ENCODE results near the gene TANC1.
"Not testable (repeated sequence)": the region's sequence is repeated elsewhere in the genome, so short reads cannot be mapped to it uniquely, and the experiment has no call there.

Gene TANC1

DNA sequence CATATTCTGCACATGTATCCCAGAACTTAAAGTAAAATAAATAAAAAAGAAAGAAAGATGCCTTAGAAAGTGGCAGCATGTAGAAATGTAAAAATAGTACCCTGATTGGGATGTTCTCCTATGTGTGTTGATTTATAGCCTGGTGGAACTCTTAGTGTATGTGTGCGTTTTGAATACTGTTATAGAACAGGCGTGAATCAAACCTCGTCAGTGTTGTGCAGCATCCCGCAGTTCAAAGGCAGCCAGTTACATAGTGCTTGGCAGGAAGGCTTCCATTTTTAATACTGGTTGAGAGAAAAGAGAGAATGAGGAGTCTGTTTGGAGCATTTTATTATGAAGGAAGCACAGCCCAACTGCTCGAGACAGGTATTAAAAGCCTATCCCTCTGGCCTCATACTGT is 49.4 kb downstream of the TANC1 start:
- no peak for DNase-seq (ENCODE audit: low spot score in 2 of 2)
- peaks cover 14% of the 10 kb centered on the region for H3K9me3 Mint-ChIP-seq
- no peak overlapping the region for H3K27ac Mint-ChIP-seq
- H3K36me3 Mint-ChIP-seq: no peaks in the 10 kb centered on the region
- no peak overlapping the region for H3K4me3 Mint-ChIP-seq
- ATAC-seq: no peak
- no peaks in the 10 kb centered on the region for H3K4me1 Mint-ChIP-seq

DNA sequence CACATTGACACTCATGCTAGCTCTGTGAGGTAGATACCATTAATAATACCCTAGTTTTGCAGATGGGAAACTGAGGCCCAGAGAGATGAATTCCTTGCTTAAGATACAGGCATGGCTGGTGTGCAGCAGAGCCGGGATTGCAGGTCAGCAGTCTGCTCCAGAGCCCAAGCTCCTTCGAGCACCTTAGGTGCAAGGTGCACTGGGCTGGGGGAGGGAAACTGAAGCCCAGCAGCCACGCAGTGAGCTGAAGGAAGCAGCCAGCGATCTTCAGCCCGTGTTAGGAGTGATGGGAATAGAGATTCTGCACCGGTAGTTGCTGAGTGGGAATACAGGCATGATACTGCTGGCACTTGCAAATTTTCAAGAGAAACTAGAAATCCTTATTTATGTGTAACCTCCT is 50.6 kb downstream of the TANC1 start:
- H3K36me3 Mint-ChIP-seq: no peaks in the 10 kb centered on the region
- no peak overlapping the region for H3K27ac Mint-ChIP-seq
- DNase-seq (ENCODE audit: low spot score in 2 of 2) (no peak), ATAC-seq (no peak)
- peaks cover 13% of the 10 kb centered on the region for H3K9me3 Mint-ChIP-seq
- no peaks in the 10 kb centered on the region for H3K4me1 Mint-ChIP-seq
- H3K4me3 Mint-ChIP-seq: no peak overlapping the region

DNA sequence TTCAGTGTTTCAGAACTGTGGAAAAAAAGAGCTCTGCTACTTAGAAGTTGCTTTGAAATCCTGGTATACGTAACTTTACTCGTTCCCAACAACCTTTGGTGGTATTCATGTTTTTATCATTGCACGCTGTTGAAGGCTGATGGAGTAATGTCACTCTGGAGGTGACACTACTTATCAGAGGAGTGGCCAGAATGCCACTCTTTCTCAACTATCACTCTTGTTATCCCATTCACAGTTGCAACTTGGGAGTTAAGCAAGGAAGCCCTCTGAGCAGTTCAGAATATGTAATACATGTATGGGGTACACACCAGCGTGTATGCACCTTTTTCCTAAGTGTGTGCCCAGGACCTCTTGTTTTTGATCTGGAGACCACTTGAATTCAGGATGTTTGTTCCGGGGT is 53.6 kb downstream of the TANC1 start:
- H3K4me3 Mint-ChIP-seq: no peak overlapping the region
- no peak overlapping the region for H3K27ac Mint-ChIP-seq
- ATAC-seq: no peak
- no peaks in the 10 kb centered on the region for H3K4me1 Mint-ChIP-seq
- no peaks in the 10 kb centered on the region for H3K9me3 Mint-ChIP-seq
- no peaks in the 10 kb centered on the region for H3K36me3 Mint-ChIP-seq
- DNase-seq (ENCODE audit: low spot score in 2 of 2): no peak

DNA sequence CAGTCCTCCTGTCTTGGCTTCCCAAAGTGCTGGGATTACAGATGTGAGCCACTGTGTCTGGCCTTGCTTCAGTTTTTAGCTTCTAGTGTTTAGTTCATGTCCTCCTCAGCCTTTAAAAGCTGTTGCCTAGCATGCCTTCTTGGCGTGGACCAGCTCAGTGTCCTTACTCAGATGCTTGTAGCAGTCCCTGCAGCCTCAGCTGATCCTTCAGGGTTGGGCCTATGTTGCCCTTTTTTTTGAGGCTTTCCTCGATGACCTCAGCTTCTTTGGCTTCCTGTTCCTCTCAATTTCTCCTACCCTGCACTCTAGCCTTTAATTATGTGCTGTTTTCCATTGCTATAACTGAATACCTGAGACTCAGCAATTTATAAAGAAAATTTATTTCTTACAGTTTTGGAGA is 57.7 kb downstream of the TANC1 start:
- ATAC-seq: no peak
- H3K4me3 Mint-ChIP-seq: no peak overlapping the region
- DNase-seq (ENCODE audit: low spot score in 2 of 2): no peak
- H3K36me3 Mint-ChIP-seq: no peaks in the 10 kb centered on the region
- no peak overlapping the region for H3K27ac Mint-ChIP-seq
- no peaks in the 10 kb centered on the region for H3K4me1 Mint-ChIP-seq
- H3K9me3 Mint-ChIP-seq: no peaks in the 10 kb centered on the region

DNA sequence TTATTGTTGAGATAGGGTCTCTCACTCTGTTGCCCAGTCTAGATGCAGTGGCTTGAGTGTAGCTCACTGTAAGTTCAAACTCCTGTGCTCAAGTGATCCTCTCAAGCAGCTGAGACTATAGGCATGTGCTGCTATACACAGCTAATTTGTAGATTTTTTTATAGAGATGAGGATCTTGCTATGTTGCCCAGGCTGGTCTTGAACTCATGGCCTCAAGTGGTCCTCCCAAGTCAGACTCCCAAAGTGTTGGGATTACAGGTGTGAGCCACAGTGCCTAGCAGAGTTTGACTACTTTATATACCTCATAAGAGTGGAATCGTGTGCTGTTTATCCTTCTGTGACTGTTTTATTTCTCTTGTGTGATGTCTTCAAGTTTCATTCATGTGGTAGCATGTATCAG is 60.3 kb downstream of the TANC1 start:
- Mint-ChIP-seq H3K9me3 (no peaks in the 10 kb centered on the region), H3K36me3 (no peaks in the 10 kb centered on the region), H3K4me1 (no peaks in the 10 kb centered on the region), H3K4me3 (no peak overlapping the region), H3K27ac (no peak overlapping the region)
- no peak for DNase-seq (ENCODE audit: low spot score in 2 of 2)
- ATAC-seq: no peak

DNA sequence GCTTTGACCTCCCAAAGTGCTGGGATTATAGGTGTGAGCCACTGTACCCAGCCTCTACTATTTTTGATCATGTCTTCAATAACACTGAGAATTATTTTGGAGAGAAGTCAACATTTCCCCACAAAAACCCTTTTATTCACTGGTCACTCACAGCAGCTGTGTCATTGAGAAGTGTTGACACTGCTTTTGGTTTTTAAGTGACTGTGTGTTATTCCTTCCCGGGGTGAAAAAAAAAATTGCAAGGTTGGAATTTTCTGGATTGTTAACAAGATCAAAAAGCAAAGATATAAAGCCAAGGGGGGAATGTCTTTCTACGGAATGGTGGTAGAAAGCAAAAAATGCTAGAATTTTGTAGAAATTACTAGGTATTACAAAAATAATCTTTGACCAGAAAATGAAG is 61.5 kb downstream of the TANC1 start:
- no peaks in the 10 kb centered on the region for H3K9me3 Mint-ChIP-seq
- H3K36me3 Mint-ChIP-seq: no peaks in the 10 kb centered on the region
- no peak overlapping the region for H3K4me3 Mint-ChIP-seq
- no peak overlapping the region for H3K27ac Mint-ChIP-seq
- no peaks in the 10 kb centered on the region for H3K4me1 Mint-ChIP-seq
- ATAC-seq (no peak), DNase-seq (ENCODE audit: low spot score in 2 of 2) (no peak)

DNA sequence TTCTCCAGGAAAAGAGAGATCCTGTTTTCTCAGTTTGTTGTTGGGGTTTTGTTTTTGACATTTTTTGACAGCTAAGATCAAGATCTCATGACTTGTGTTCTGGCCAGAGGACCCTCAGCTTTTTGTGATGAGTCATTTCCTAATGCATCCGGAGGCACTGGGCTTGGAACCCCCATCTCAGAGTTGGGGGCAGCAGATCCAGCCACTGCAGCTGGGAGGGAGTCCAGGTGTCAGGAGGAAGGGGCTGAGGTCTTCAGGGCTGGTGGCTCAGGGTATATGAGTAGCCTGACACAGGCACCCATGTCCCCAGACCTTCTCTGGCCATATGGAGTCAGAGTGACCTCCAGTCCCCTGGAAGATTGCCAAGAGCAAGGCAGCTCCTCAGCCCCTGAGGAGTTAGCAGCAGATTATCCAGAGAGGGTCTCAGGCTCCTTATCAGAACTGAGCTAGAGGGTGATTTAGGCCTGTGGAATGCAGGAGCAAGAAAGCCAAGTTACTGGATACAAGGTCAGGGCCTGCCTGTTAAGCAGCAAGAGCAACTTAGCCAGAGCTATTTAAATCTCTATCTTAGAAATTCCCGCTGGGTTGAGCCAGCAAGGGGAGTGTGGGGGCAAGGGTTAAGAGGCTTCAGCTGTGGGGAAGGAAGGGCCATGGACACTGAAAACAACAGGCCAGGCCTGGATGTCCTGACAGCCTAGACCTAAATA is 62.4 kb downstream of the TANC1 start:
- Mint-ChIP-seq H3K4me1 (no peaks in the 10 kb centered on the region), H3K9me3 (no peaks in the 10 kb centered on the region), H3K27ac (no peak overlapping the region), H3K4me3 (no peak overlapping the region), H3K36me3 (no peaks in the 10 kb centered on the region)
- DNase-seq (ENCODE audit: low spot score in 2 of 2): no peak
- ATAC-seq: peak; percentile 14

DNA sequence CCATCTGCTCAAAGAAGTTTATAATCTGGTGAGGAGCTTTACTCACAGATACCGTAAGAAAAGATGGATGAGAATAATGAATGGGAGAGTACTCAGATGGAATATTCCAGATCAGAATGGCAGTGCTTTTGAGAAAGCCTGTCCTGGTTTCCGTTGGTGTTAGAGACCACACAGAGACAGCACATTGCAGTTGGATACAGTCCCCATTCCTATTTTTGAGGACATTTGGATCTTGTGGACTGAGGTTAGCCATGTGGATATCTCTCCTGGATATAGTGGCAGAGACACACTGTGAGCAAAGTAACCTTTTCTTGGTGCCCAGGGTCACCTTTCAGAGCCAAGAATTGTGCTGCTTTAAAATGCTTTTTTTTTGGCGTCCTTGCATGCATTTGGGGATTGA is 63.7 kb downstream of the TANC1 start:
- ATAC-seq: no peak
- no peak for DNase-seq (ENCODE audit: low spot score in 2 of 2)
- Mint-ChIP-seq H3K36me3 (no peaks in the 10 kb centered on the region), H3K4me3 (no peak overlapping the region), H3K27ac (no peak overlapping the region), H3K4me1 (no peaks in the 10 kb centered on the region), H3K9me3 (no peaks in the 10 kb centered on the region)

DNA sequence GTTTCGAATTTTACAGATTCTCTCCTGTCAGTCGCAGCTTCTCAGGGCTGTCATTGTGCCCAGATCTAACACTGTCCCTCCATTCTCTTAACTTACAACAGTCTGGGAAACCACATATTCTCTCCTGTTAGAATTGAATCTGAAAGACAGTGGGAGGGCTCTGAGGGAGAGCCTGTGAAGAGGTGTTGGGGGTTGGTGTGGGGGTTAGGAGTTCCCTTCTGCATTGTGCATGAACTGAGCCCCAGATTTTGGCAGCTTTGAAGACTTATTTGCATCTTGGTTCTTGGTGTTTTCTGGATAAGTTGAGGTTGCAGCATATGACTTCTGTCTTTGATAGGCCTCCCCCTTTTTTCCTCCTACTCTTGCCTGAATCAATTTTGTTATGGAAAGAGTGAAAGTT is 64.1 kb downstream of the TANC1 start:
- no peaks in the 10 kb centered on the region for H3K9me3 Mint-ChIP-seq
- DNase-seq (ENCODE audit: low spot score in 2 of 2): no peak
- ATAC-seq: no peak
- no peaks in the 10 kb centered on the region for H3K4me1 Mint-ChIP-seq
- H3K4me3 Mint-ChIP-seq: no peak overlapping the region
- no peaks in the 10 kb centered on the region for H3K36me3 Mint-ChIP-seq
- no peak overlapping the region for H3K27ac Mint-ChIP-seq

DNA sequence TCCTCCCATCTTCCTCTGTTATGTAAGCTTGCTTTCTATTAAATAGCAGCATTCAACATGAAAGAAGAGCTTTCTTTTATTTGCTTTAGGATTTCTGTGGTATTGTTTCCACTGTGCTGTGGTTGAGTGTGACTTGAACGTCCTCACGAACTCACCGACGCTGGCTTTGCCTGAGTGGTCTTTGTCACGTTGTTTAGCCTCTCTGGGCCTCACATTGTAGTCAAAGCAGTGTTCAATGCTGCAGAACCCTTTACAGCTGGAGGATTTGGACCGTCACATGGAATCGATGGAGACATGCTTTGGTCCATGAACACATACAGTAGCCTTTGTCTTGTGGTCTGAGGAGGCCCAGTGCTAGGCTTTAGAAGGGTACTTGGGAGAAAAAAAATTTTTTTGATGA is 66.3 kb downstream of the TANC1 start:
- ATAC-seq (no peak), DNase-seq (ENCODE audit: low spot score in 2 of 2) (no peak)
- peaks cover 5% of the 10 kb centered on the region for H3K4me1 Mint-ChIP-seq
- no peaks in the 10 kb centered on the region for H3K9me3 Mint-ChIP-seq
- no peak overlapping the region for H3K4me3 Mint-ChIP-seq
- H3K36me3 Mint-ChIP-seq: no peaks in the 10 kb centered on the region
- H3K27ac Mint-ChIP-seq: no peak overlapping the region

DNA sequence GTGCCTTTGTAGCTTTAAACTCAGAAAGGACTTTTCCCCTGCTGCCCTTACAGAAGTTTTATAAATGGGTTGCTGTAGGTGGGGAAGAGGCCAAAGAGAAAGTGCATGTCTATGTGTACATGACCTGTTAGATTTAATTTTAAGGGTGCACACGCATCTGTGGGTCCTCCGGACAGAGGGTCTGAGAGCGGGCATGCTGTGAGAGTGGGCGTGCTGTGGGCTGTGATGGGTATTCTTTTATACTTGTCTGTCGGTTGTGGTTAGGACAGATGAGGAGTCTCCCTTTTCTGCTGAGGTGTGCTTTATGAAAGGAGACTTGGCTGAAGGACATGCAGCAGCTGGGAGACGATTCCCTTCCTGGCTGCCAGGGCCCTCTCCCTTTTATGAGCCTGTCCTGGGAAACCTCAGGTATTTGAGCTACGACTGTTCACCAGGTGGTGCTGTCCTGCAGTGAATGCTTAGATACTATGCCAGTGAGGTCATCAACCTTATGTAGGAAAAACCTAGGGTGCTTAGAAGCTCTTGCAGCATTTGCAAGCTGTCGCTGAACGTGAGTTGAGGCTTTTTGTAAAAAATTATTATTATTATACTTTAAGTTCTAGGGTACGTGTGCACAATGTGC is 67.5 kb downstream of the TANC1 start:
- H3K9me3 Mint-ChIP-seq: no peaks in the 10 kb centered on the region
- H3K4me1 Mint-ChIP-seq: peaks cover 16% of the 10 kb centered on the region
- no peak overlapping the region for H3K27ac Mint-ChIP-seq
- H3K4me3 Mint-ChIP-seq: no peak overlapping the region
- peak; percentile 53 for ATAC-seq
- no peaks in the 10 kb centered on the region for H3K36me3 Mint-ChIP-seq
- no peak for DNase-seq (ENCODE audit: low spot score in 2 of 2)

DNA sequence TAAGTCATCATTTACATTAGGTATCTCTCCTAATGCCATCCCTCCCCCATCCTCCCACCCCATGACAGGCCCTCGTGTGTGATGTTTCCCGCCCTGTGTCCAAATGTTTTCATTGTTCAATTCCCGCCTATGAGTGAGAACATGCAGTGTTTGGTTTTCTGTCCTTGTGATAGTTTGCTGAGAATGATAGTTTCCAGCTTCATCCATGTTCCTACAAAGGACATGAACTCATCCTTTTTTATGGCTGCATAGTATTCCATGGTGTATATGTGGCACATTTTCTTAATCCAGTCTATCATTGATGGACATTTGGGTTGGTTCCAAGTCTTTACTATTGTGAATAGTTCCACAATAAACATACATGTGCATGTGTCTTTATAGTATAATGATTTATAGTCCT is 68.0 kb downstream of the TANC1 start:
- H3K36me3 Mint-ChIP-seq; H3K9me3 Mint-ChIP-seq; ATAC-seq; H3K27ac Mint-ChIP-seq; DNase-seq (ENCODE audit: low spot score in 2 of 2); H3K4me3 Mint-ChIP-seq: not testable (repeated sequence)
- H3K4me1 Mint-ChIP-seq: peaks cover 18% of the 10 kb centered on the region

DNA sequence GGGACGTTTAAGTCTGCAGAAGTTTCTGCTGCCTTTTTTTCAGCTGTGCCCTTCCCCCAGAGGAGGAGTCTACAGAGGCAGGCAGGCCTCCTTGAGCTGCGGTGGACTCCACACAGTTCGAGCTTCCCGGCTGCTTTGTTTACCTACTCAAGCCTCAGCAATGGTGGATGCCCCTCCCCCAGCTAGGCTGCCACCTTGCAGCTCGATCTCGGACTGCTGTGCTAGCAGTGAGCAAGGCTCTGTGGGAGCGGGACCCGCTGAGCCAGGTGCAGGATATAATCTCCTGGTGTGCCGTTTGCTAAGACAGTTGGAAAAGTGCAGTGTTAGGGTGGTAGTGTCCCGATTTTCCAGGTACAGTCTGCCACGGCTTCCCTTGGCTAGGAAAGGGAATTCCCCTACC is 72.9 kb downstream of the TANC1 start:
- not testable (repeated sequence) for H3K4me3 Mint-ChIP-seq; H3K27ac Mint-ChIP-seq; ATAC-seq; H3K9me3 Mint-ChIP-seq; H3K36me3 Mint-ChIP-seq; DNase-seq (ENCODE audit: low spot score in 2 of 2)
- peaks cover 18% of the 10 kb centered on the region for H3K4me1 Mint-ChIP-seq

DNA sequence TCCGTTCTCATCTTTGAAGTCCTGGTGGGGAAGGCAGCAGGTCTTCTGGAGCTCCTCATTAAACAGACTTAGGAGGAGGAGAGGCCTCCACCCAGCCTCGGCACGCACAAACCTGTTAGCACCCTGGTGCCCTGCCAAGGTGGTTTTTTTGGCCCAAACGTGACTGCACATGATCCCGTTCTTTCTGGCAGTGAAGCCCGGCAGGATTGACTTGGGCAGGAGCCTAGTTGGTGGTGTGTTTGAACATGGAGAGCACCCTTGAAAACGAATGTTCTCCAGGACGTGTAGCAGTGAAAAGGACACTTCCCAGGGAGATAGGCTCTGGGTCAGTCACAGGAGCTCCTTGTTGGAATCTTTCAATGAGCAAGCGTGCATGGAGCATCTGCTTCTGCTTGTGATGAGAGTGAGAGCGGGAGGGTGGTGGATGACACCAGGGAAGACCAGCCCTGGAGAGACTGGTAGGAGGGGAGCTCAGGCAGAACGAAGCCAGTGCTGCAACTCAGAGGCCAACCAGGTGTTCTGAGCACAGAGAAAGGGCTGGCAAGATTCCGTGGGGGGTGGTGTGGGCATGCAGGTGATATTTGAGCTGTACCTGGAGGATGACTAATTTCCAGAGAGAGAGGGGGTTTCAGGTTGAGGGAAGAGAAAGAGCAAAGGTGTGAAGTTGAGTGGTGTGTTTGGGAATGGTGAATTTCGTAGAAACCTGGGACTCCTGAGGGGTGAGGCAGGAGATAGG is 73.8 kb downstream of the TANC1 start:
- H3K36me3 Mint-ChIP-seq: no peaks in the 10 kb centered on the region
- ATAC-seq (no peak), DNase-seq (ENCODE audit: low spot score in 2 of 2) (no peak)
- H3K4me1 Mint-ChIP-seq: peaks cover 22% of the 10 kb centered on the region
- no peaks in the 10 kb centered on the region for H3K9me3 Mint-ChIP-seq
- no peak overlapping the region for H3K27ac Mint-ChIP-seq
- H3K4me3 Mint-ChIP-seq: no peak overlapping the region

DNA sequence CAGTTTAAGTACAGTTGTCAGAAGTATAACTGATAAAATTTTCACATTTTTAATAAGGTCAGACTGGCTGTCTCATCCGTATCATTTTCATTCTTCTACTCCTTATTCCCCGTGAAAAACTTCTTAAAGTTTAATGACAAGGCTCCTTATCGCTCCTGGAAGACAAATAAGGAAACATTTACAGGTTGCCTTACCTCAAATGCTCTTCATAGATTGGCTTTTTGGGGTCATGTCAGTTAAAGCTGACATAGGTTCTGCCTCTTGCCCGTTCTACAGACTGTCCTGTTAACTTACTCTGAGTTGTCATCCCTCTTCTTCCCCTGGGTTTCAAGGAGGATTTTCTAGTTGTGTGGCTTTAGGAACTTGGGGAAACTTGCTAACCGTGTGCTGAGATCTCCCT is 75.3 kb downstream of the TANC1 start:
- Mint-ChIP-seq H3K4me3 (no peak overlapping the region), H3K9me3 (no peaks in the 10 kb centered on the region), H3K27ac (no peak overlapping the region), H3K36me3 (no peaks in the 10 kb centered on the region), H3K4me1 (peaks cover 22% of the 10 kb centered on the region)
- no peak for DNase-seq (ENCODE audit: low spot score in 2 of 2)
- ATAC-seq: no peak

DNA sequence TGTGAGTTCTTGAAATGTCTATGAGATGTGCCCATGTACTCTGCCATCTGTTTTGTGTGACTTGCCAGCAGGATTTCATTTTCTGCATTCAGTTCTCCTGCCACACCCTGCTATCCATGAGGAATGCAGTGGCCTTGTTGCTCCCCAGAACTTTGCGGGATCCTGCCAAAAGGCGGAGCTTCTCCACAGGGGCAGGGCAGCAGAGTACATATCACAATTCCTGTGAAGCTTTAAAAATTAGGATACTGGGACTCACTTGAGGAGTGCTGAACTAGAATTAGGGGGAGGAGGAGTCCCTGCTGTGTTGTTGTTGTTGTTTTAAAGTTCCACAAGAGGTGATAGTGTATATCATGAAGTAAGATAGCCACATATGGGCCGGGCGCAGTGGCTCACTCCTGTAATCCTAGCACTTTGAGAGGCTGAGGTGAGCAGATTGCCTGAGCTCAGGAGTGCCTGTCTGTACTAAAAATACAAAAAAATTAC is 76.4 kb downstream of the TANC1 start:
- H3K4me3 Mint-ChIP-seq: no peak overlapping the region
- H3K36me3 Mint-ChIP-seq: no peaks in the 10 kb centered on the region
- DNase-seq (ENCODE audit: low spot score in 2 of 2) (no peak), ATAC-seq (no peak)
- H3K27ac Mint-ChIP-seq: no peak overlapping the region
- no peaks in the 10 kb centered on the region for H3K9me3 Mint-ChIP-seq
- H3K4me1 Mint-ChIP-seq: peaks cover 15% of the 10 kb centered on the region

Measured in stimulated activated effector memory CD8-positive, alpha-beta T cell treated with anti-CD3 and anti-CD28 coated beads, Interleukin-12 subunit alpha, Interleukin-12 subunit beta, amount 100 ng/mL, for 72 hours (primary cell).